Measurements from ENCODE around the gene LAMC3. TPM values are rescaled to one million over a fixed set of nuclear protein-coding genes. Genes with fewer than 3 reads are reported as not detected.
"Not testable (repeated sequence)": the region's sequence is repeated elsewhere in the genome, so short reads cannot be mapped to it uniquely, and the experiment has no call there.

LAMC3 gene
- total and polyA plus RNA-seq, 7 donors = 0.17 to 0.96 (median 0.22) TPM; not detected in 1

- Histone ChIP-seq H3K27ac (no peak overlapping the region), H3K36me3 (ENCODE audit: insufficient read depth in 1 of 2, low read depth in 1 of 2) (no peaks in the 10 kb centered on the region), H3K9me3 (no peaks in the 10 kb centered on the region), H3K27me3 (ENCODE audit: insufficient read depth in 3 of 3, low read length in 2 of 3) (peaks cover 0 to 15% (median 6%) of the 10 kb centered on the region in 3 donors), H3K4me3 (no peak overlapping the region), H3K4me1 (no peaks in the 10 kb centered on the region)
- TF ChIP-seq CTCF (IDR thresholded peaks at IDR 0.05) = no peak
- ATAC-seq (no peak), DNase-seq (no peak)
- intact Hi-C loops (cut with DNase I) = no loop called here
- 84 to 90% (median 88%) methylated on average over 11 to 12 of the region's 12 CpGs for WGBS, 3 donors
Measured at GRCh38 chr9:131032384-131032783, 23.4 kb downstream of the LAMC3 start.

GRCh38 chr9:131033269-131034224 lies 24.6 kb downstream of the LAMC3 start:
- no peak for TF ChIP-seq CTCF (IDR thresholded peaks at IDR 0.05)
- H3K27ac ChIP-seq = no peak overlapping the region
- no peak for DNase-seq
- peaks cover 0 to 15% (median 6%) of the 10 kb centered on the region in 3 donors for H3K27me3 ChIP-seq (ENCODE audit: insufficient read depth in 3 of 3, low read length in 2 of 3)
- H3K4me3 ChIP-seq = no peak overlapping the region
- intact Hi-C loops (cut with DNase I) = no loop called here
- 76 to 82% (median 78%) methylated on average over 27 of the region's 27 CpGs for WGBS, 3 donors
- no peaks in the 10 kb centered on the region for H3K4me1 ChIP-seq
- no peaks in the 10 kb centered on the region for H3K36me3 ChIP-seq (ENCODE audit: insufficient read depth in 1 of 2, low read depth in 1 of 2)
- no peak for ATAC-seq
- no peaks in the 10 kb centered on the region for H3K9me3 ChIP-seq

GRCh38 chr9:131034268-131034667 lies 25.3 kb downstream of the LAMC3 start:
- Histone ChIP-seq H3K4me1 (no peaks in the 10 kb centered on the region), H3K36me3 (ENCODE audit: insufficient read depth in 1 of 2, low read depth in 1 of 2) (no peaks in the 10 kb centered on the region), H3K4me3 (no peak overlapping the region), H3K9me3 (no peaks in the 10 kb centered on the region), H3K27ac (no peak overlapping the region), H3K27me3 (ENCODE audit: insufficient read depth in 3 of 3, low read length in 2 of 3) (peaks cover 0 to 14% (median 6%) of the 10 kb centered on the region in 3 donors)
- no peak for ATAC-seq
- no peak for TF ChIP-seq CTCF (IDR thresholded peaks at IDR 0.05)
- no peak for DNase-seq
- intact Hi-C loops (cut with DNase I) = no loop called here
- WGBS, 3 donors = 90 to 93% (median 92%) methylated on average over 14 of the region's 14 CpGs

- intact Hi-C loops (cut with DNase I); ATAC-seq; H3K9me3 ChIP-seq; H3K27ac ChIP-seq; H3K4me3 ChIP-seq; H3K36me3 ChIP-seq (ENCODE audit: insufficient read depth in 1 of 2, low read depth in 1 of 2); DNase-seq; H3K4me1 ChIP-seq: not testable (repeated sequence)
- 92 to 94% (median 94%) methylated on average over 10 of the region's 10 CpGs for WGBS, 3 donors
- H3K27me3 ChIP-seq (ENCODE audit: insufficient read depth in 3 of 3, low read length in 2 of 3) = peaks cover 0 to 14% (median 6%) of the 10 kb centered on the region in 3 donors
Measured at GRCh38 chr9:131034749-131035148, 25.8 kb downstream of the LAMC3 start.

GRCh38 chr9:131035548-131035947 lies 26.6 kb downstream of the LAMC3 start:
- no peak for DNase-seq
- TF ChIP-seq CTCF (IDR thresholded peaks at IDR 0.05) = no peak

More at GRCh38 chr9:131035548-131035947, 26.6 kb downstream of the LAMC3 start:
- 89 to 98% (median 92%) methylated on average over 3 of the region's 3 CpGs for WGBS, 3 donors
- H3K27ac ChIP-seq = no peak overlapping the region
- no peaks in the 10 kb centered on the region for H3K36me3 ChIP-seq (ENCODE audit: insufficient read depth in 1 of 2, low read depth in 1 of 2)
- no peak overlapping the region for H3K4me3 ChIP-seq
- intact Hi-C loops (cut with DNase I) = no loop called here
- H3K27me3 ChIP-seq (ENCODE audit: insufficient read depth in 3 of 3, low read length in 2 of 3) = peaks cover 0 to 14% (median 6%) of the 10 kb centered on the region in 3 donors
- no peak for ATAC-seq
- no peaks in the 10 kb centered on the region for H3K4me1 ChIP-seq
- H3K9me3 ChIP-seq = no peaks in the 10 kb centered on the region
